ENCODE measurements around the gene PTPA.
"Not testable (repeated sequence)": the region's sequence is repeated elsewhere in the genome, so short reads cannot be mapped to it uniquely, and the experiment has no call there.

Gene PTPA

GRCh38 chr9:129174724-129175514, 63.7 kb downstream of the PTPA start:
- in situ Hi-C loops (cut with HindIII; ENCODE audit: low sequenced_read_pairs) = no loop called here

DNA sequence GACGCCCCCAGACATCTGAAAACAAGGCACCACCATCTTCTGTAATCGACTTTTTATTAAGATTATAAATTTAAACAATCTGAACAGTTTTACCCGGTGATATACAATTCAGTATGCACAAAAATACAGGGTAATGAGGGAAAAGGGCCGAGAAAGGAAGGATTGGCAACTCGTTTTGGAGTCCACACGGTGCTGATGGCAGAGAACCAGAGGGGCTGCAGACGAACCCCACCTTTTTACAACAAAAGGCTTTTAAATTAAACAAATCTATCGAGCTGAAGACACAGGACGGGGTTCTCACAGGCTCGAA, 64.3 kb downstream of the PTPA start:
- in situ Hi-C loops (cut with HindIII; ENCODE audit: low sequenced_read_pairs) = no loop called here

- in situ Hi-C loops (cut with HindIII; ENCODE audit: low sequenced_read_pairs) = no loop called here
These were observed 64.8 kb downstream of the PTPA start for GRCh38 chr9:129175825-129176633.

GRCh38 chr9:129176701-129177442, 65.7 kb downstream of the PTPA start:
- in situ Hi-C loops (cut with HindIII; ENCODE audit: low sequenced_read_pairs) = no loop called here

- in situ Hi-C loops (cut with HindIII; ENCODE audit: low sequenced_read_pairs) = no loop called here
These were observed 66.2 kb downstream of the PTPA start for GRCh38 chr9:129177443-129177790.

GRCh38 chr9:129177791-129178567, 66.8 kb downstream of the PTPA start, which contains the start of gene IER5L:
IER5L (minus strand) TSS chr9:129178261; CDS start chr9:129178052, 209 bp downstream.
- in situ Hi-C loops (cut with HindIII; ENCODE audit: low sequenced_read_pairs) = no loop called here

GRCh38 chr9:129178568-129179382, 67.6 kb downstream of the PTPA start:
- in situ Hi-C loops (cut with HindIII; ENCODE audit: low sequenced_read_pairs) = no loop called here

DNA sequence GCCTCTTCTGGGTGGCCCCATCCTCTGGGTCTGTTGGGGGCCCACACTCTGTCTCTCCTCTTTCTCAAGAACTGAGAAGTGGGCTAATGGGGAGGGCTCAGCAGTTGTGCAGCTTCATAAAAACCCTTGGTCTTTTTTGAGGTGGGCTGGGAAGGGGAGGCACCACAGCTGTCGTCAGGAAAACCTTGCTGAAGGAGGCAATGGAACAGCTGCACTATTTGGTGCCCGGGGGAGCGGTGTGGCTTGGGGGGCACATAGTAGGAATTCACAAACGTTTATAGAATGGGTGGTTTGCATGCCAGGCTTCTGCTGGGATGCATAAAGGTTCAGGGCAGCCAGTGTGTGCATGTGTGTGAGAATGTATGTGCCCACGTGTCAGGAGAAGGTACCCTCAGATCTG, 70.0 kb downstream of the PTPA start:
- in situ Hi-C loops (cut with HindIII; ENCODE audit: low sequenced_read_pairs) = no loop called here

GRCh38 chr9:129182122-129182521, 70.9 kb downstream of the PTPA start:
- in situ Hi-C loops (cut with HindIII; ENCODE audit: low sequenced_read_pairs) = no loop called here

- in situ Hi-C loops (cut with HindIII; ENCODE audit: low sequenced_read_pairs) = no loop called here
These were observed 71.6 kb downstream of the PTPA start for GRCh38 chr9:129182625-129183494.

DNA sequence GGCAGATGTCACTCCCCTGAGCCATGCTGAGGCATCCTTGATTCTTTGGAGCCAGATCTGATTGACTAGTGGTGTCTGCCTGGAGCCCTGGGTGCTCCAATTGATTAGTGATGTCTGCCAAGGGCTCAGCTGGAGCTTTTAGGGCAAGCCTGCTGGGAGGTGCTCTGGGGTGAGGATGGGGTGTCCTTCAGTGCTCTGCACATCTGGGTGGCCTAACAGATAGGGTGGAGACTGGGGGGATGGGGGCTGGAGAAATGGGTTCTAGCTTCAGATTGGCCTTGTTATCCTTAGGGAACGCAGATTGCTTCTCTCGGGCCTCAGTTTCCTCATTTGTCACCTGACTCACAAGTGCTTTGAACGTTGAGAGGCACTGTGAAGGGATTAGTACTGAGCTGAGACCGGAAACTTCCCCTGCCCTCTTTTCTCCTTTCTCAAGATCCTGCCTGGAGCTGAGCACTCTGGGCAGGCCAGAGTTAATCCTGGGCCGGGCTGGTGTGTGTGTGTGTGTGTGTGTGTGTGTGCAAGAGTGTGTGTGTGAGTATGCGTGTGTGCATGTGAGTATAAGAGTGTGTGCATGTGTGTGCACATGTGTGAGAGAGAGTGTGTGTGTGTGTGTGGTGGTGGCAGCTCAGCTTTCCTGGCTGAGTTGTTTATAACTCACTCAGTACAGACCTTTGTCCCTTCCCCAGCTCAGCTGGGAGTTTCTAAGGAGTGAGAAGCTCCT, 72.4 kb downstream of the PTPA start:
- in situ Hi-C loops (cut with HindIII; ENCODE audit: low sequenced_read_pairs) = no loop called here

- in situ Hi-C loops (cut with HindIII; ENCODE audit: low sequenced_read_pairs) = no loop called here
These were observed 73.0 kb downstream of the PTPA start for GRCh38 chr9:129184219-129184524.

DNA sequence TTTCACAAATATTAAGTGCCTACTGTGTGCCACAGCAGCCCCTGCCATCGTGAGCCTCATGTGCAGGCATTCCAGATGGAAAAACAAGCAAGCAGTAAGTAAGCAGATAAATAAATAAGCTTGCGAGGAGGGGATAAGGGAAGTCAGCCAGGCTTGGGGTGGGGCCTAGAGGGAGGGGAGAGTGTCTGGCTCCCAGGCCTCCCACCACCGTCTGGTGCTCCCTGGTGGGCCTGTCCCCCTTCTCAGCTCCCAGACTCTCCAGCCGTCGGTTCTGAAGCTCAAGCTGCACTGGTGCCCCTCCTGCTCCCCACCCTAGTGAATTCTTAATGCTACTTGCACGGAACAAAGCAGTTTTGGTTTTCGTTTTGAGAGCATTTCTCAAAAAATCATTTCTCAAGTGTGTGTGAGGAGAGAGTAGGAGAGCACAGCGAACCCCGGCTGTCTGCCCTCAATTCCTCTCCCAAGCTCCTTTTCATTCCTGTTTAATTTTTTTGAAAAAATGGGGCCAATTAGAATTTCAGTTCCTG, 73.4 kb downstream of the PTPA start:
- in situ Hi-C loops (cut with HindIII; ENCODE audit: low sequenced_read_pairs) = no loop called here

- in situ Hi-C loops (cut with HindIII; ENCODE audit: low sequenced_read_pairs) = no loop called here
These were observed 74.2 kb downstream of the PTPA start for GRCh38 chr9:129185402-129185801.

- in situ Hi-C loops (cut with HindIII; ENCODE audit: low sequenced_read_pairs) = no loop called here
These were observed 74.8 kb downstream of the PTPA start for GRCh38 chr9:129185991-129186390.

GRCh38 chr9:129187042-129187441, 75.8 kb downstream of the PTPA start:
- in situ Hi-C loops (cut with HindIII; ENCODE audit: low sequenced_read_pairs) = no loop called here

DNA sequence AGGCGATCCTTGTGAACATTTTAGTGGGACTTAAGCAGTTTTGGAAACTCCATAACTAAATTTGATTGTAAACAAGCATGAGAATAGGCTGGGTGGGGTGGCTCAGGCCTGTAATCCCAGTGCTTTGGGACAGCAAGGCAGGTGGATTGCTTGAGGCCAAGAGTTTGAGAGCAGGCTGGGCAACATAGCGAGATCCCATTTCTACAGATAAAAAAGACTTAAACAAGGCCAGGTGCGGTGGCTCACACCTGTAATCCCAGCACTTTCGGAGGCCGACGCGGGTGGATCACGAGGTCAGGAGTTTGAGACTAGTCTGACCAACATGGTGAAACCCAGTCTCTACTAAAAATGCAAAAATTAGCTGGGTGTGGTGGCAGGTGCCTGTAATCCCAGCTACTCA, 78.8 kb downstream of the PTPA start:
- in situ Hi-C loops (cut with HindIII; ENCODE audit: low sequenced_read_pairs) = not testable (repeated sequence)

GRCh38 chr9:129191234-129191633, 80.0 kb downstream of the PTPA start:
- in situ Hi-C loops (cut with HindIII; ENCODE audit: low sequenced_read_pairs) = no loop called here

All from DLD1 (cell line).